Keratinocyte (primary cell): ENCODE measurements around the gene HOMER2.

Experiments
- EZH2 ChIP-seq: IDR thresholded peaks from one replicate; pipeline ENCODE4 v1.6.1; 2012; ENCODE audit warnings: inconsistent platforms, mild to moderate bottlenecking, low read length, moderate library complexity
- TF ChIP-seq, protein P1 (sequence below), 3 experiments: IDR thresholded peaks in 1 of 3; conservative IDR thresholded peaks in 1 of 3; optimal IDR thresholded peaks in 1 of 3; 2 replicates in 2 of 3; 3 replicates in 1 of 3; pipeline versions ENCODE3 to v1.5.1; 2011; ENCODE audit warnings: low read length in 3 of 3, mild to moderate bottlenecking in 3 of 3, moderate library complexity in 2 of 3, control low read depth in 1 of 3, inconsistent platforms in 1 of 3; ENCODE audit not compliant: insufficient read depth in 2 of 3; ENCODE audit errors: extremely low read depth in 1 of 3

DNA sequence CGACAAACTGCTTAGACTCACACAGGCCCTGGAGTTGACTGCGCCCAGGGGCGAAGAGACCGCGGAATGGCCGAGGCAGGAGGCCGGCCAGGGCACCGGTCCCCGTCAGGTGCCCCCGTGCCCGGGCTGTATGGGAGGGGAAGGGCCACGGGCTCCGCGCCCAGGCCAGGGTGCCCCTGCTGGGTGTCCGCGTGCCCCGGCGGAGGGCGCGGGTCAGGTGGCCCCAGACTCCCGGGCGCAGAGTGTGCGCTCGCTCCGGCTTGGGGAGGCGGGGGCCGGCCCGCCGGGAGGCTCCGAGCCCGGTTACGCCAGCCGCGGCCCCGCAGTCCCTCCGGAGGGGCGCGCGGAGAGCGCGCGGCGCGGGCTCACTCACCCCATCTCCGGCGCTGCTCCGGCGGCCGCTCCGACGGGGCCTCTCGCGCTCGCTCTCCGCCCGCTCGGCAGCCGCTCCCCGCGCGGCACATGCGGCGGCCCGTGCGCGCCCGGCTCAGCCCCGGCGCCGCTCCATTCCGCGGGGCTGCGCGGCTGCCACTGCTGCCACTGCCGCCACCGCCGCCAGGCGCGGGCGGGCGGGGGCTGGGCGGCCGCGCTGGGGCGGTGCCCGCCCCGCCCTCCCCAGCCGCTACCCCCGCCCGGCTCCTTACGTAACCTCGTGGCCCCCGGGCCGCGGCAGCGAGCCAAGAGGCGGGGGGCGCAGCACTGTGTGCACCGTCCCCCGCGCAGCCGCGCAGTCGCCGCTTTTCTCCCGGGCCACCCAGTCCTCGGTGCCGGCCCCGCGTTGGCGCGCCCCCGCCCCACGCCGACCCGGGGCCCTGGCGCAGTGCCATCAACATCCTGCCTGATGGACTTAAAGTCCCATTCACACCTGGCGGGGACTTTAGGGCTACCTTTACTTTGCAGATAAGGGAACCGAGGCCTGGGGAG, at the start of gene HOMER2:
- TF ChIP-seq, protein P1, sequence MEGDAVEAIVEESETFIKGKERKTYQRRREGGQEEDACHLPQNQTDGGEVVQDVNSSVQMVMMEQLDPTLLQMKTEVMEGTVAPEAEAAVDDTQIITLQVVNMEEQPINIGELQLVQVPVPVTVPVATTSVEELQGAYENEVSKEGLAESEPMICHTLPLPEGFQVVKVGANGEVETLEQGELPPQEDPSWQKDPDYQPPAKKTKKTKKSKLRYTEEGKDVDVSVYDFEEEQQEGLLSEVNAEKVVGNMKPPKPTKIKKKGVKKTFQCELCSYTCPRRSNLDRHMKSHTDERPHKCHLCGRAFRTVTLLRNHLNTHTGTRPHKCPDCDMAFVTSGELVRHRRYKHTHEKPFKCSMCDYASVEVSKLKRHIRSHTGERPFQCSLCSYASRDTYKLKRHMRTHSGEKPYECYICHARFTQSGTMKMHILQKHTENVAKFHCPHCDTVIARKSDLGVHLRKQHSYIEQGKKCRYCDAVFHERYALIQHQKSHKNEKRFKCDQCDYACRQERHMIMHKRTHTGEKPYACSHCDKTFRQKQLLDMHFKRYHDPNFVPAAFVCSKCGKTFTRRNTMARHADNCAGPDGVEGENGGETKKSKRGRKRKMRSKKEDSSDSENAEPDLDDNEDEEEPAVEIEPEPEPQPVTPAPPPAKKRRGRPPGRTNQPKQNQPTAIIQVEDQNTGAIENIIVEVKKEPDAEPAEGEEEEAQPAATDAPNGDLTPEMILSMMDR (optimal IDR thresholded peaks at IDR 0.05 in 1 of 3, IDR thresholded peaks at IDR 0.05 in 1 of 3, conservative IDR thresholded peaks at IDR 0.05 in 1 of 3; ENCODE audit: extremely low read depth in 1 of 3, insufficient read depth in 2 of 3, low read length in 3 of 3) = no peak
- no peak for TF ChIP-seq EZH2
